Gastroesophageal sphincter (tissue), 3 donors: ENCODE measurements around the gene TTLL9.

ENCODE experiments used
- POLR2A ChIP-seq, 2 donors: fragments of 450-650 bp; IDR thresholded peaks; one replicate each; pipeline ENCODE4 v1.6.1; 2017; ENCODE audit warnings: antibody characterized with exemption in 2 of 2, mild to moderate bottlenecking in 2 of 2, moderate library complexity in 1 of 2
- POLR2AphosphoS5 ChIP-seq: sonication (generic); formaldehyde crosslinking; IDR thresholded peaks from one replicate; pipeline ENCODE4 v1.6.1; 2017; ENCODE audit warnings: antibody characterized with exemption
- TF ChIP-seq, protein P1 (sequence below), 4 experiments: fragments of 200-600 bp in 2 of 4; fragments of 450-650 bp in 2 of 4; sonication (generic) in 1 of 4; IDR thresholded peaks; one replicate each; pipeline ENCODE4 v1.5.1; 2017 to 2019; ENCODE audit warnings: antibody characterized with exemption in 4 of 4, mild to moderate bottlenecking in 2 of 4, moderate library complexity in 2 of 4

- TF ChIP-seq POLR2AphosphoS5 (no peak), POLR2A (IDR thresholded peaks at IDR 0.05) (no peak)
- TF ChIP-seq, protein P1, sequence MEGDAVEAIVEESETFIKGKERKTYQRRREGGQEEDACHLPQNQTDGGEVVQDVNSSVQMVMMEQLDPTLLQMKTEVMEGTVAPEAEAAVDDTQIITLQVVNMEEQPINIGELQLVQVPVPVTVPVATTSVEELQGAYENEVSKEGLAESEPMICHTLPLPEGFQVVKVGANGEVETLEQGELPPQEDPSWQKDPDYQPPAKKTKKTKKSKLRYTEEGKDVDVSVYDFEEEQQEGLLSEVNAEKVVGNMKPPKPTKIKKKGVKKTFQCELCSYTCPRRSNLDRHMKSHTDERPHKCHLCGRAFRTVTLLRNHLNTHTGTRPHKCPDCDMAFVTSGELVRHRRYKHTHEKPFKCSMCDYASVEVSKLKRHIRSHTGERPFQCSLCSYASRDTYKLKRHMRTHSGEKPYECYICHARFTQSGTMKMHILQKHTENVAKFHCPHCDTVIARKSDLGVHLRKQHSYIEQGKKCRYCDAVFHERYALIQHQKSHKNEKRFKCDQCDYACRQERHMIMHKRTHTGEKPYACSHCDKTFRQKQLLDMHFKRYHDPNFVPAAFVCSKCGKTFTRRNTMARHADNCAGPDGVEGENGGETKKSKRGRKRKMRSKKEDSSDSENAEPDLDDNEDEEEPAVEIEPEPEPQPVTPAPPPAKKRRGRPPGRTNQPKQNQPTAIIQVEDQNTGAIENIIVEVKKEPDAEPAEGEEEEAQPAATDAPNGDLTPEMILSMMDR (IDR thresholded peaks at IDR 0.05): no peak
These were observed 55.2 kb downstream of the TTLL9 start for GRCh38 chr20:31925631-31926030.
